GM19023 (cell line): ENCODE results near the gene RRP15.
"Not testable (repeated sequence)": the region's sequence is repeated elsewhere in the genome, so short reads cannot be mapped to it uniquely, and the experiment has no call there.

Experiments
- ATAC-seq: cut with Tn5 transposase; IDR thresholded peaks from one replicate; pipeline ENCODE4 v1.9.1; 2021; ENCODE audit warnings: mild to moderate bottlenecking, moderate library complexity; ENCODE audit not compliant: unreplicated experiment

RRP15 gene

GRCh38 chr1:218296162-218296561, 11.1 kb downstream of the RRP15 start:
- ATAC-seq: no peak

GRCh38 chr1:218297461-218297860, 12.4 kb downstream of the RRP15 start:
- no peak for ATAC-seq

DNA sequence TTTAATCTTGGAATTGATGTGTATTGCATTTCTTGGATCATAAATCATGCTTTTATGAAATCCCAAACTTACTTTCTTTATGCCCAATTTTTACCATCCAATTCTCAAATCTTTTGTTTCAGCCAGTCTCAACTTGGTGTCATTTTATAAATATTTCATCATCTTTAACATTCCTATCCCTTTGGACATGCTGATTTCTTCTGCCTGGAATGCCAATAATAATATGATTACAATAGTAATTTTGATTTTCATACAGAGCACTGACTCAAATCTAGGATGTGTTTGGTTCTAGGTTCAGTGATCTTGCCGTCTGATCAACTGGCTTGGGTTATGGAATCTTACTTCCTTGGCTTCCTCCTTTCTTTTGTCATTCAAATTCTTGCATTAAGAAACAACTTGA, 12.8 kb downstream of the RRP15 start:
- no peak for ATAC-seq

GRCh38 chr1:218298398-218298797, 13.3 kb downstream of the RRP15 start:
- no peak for ATAC-seq

GRCh38 chr1:218299416-218299815, 14.3 kb downstream of the RRP15 start:
- ATAC-seq: no peak

DNA sequence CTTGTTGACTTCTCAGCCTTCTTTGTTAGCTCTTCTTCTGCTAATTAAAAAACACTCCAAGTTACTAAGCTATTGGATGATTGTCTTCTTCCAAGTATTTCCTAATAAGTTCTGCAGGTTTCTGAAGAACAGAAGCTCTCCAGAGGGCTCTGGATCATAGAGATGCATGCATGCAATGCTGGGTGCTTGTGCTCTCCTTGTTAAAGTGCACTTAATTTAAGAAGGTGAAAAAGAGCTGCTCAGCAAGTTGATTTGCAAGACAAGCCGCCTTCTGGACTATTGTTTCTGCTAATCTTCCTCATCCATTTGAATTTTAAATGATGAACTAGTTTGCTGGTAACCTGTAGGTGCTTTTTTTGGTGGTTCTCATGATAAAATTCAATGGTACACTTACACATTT, 16.1 kb downstream of the RRP15 start:
- ATAC-seq: no peak

GRCh38 chr1:218302155-218302554, 17.1 kb downstream of the RRP15 start:
- no peak for ATAC-seq

GRCh38 chr1:218303176-218303879, 18.2 kb downstream of the RRP15 start:
- no peak for ATAC-seq

- no peak for ATAC-seq
Measured at GRCh38 chr1:218304281-218305039, 19.4 kb downstream of the RRP15 start.

DNA sequence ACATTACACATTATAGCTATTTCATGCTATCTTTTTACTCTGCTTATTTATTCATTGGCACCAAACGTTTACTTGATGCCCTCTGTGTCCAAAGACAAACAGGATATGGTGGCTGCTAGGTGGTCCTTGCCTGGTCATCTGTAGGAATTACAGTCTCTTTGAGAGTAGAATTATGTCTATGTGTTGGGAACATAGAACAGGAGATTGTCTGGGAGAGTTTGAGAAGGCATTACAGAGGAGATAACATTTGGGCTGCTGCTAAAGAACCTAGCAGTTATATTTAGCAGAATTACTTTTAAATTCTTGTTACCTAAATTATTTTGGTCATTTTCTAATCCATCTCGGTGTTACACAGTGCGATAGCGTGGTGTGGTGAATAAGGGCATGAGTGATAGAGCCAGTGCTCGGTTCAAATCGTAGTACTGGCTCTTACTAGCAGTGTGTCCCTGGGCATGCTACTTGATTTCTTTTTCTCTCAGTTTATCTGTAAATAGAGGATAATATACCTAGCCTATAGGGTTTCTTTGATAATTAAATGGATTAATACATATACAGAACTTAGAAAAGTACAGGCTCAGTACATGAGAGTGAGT, 20.5 kb downstream of the RRP15 start:
- no peak for ATAC-seq

- ATAC-seq: no peak
Measured at GRCh38 chr1:218312509-218312908, 27.4 kb downstream of the RRP15 start.

DNA sequence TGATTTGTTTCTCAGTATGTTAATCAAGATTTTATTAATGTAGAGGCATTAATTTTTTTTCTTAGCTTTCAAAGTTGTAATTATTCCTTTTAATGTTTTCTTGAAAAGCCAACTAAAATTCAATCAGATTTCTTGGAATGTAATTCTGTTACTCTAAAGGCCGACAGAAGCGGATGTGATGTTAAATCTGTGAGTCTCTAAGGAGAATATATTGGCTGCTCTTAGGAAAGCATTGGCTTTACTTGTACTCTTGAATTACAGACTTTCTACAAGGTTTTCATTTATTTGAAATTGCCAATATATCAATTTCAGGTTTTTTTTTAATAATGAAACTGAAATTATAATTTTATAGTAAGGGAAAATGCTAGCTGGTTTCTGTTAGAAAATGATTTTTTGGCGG, 29.2 kb downstream of the RRP15 start:
- no peak for ATAC-seq

DNA sequence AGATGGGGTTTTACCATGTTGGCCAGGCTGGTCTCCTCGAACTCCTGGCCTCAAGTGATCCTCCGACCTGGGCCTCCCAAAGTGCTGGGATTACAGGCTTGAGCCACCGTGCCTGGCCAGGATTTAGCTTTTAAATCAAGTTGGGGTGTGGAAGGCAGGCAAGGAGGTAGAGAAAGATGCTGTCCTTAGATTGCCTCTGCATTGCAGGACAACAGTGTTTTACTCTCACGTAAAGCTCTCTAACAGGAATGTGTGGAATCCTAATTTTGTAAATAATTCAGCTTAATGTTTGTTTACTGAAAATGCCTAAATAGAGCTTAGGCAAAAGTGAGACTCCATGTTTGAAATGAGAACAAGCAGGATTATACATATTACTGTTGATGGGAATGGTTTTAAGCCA, 30.5 kb downstream of the RRP15 start:
- ATAC-seq: no peak

- no peak for ATAC-seq
Measured at GRCh38 chr1:218317061-218317460, 32.0 kb downstream of the RRP15 start.

GRCh38 chr1:218320182-218320581, 35.1 kb downstream of the RRP15 start:
- not testable (repeated sequence) for ATAC-seq

GRCh38 chr1:218322762-218323161, 37.7 kb downstream of the RRP15 start:
- no peak for ATAC-seq

- ATAC-seq: no peak
Measured at GRCh38 chr1:218323568-218324225, 38.6 kb downstream of the RRP15 start.

GRCh38 chr1:218324226-218324580, 39.1 kb downstream of the RRP15 start:
- no peak for ATAC-seq

- ATAC-seq: no peak
Measured at GRCh38 chr1:218328769-218329168, 43.7 kb downstream of the RRP15 start.

GRCh38 chr1:218330043-218330623, 45.0 kb downstream of the RRP15 start:
- ATAC-seq: no peak

- no peak for ATAC-seq
Measured at GRCh38 chr1:218332416-218332815, 47.3 kb downstream of the RRP15 start.
